HCT116 (cell line): ENCODE data around the gene TMBIM6. TPM values are rescaled to one million over a fixed set of nuclear protein-coding genes. Genes with fewer than 3 reads are reported as not detected.
A peak's percentile ranks its signal among the peaks of the same experiment; 100 is the strongest.

Experiments
- ATAC-seq: fragments of 200-7000 bp; cut with Tn5 transposase; 2 replicates; pipeline ENCODE4 v1.9.1; 2020; ENCODE audit warnings: mild to moderate bottlenecking, moderate library complexity
- BruUV-seq: library from RNA; stranded (reverse); fragments of 400-500 nt; replicated peaks from 2 replicates; lab custom pipeline; 2021; lab: Mats Ljungman, UMichigan
- CTCF ChIA-PET: fragments of 300-600 bp; sonication (Branson Sonifier 250); formaldehyde crosslinking; loops from one replicate; lab custom pipeline; 2021; ENCODE audit warnings: antibody characterized with exemption; lab: Charles Lee
- POLR2A ChIA-PET: fragments of 300-600, 350-600 bp; sonication (Branson Sonifier 250); formaldehyde crosslinking; loops from one replicate; lab custom pipeline; 2021; ENCODE audit warnings: antibody characterized with exemption; lab: Charles Lee
- RAD21 ChIA-PET, 2 experiments: fragments of 300-600 bp; sonication (Branson Sonifier 250); formaldehyde crosslinking; loops; one replicate each; lab custom pipeline; 2023; ENCODE audit warnings: low total read pairs in 2 of 2; ENCODE audit not compliant: uncharacterized antibody in 2 of 2, unreplicated experiment in 2 of 2, low non-redundant PET in 1 of 2; lab: Charles Lee
- DNase-seq: peaks from one replicate; pipeline ENCODE4 v3.0.0-alpha.2; 2010; ENCODE audit warnings: low read depth, low spot score
- H2AFZ ChIP-seq: fragments of 200-600 bp; shearing (Covaris generic), sonication (generic); 2 replicates; pipeline ENCODE4 v1.6.1; 2017; ENCODE audit warnings: low read depth, mixed run types, mixed read lengths, antibody characterized with exemption, low read length; ENCODE audit not compliant: poor library complexity, severe bottlenecking
- H3K27ac ChIP-seq: 2 replicates; pipeline ENCODE4 v1.5.1; 2012; ENCODE audit warnings: low read depth, low read length
- H3K27me3 ChIP-seq: fragments of 200-600 bp; sonication (generic); 2 replicates; pipeline ENCODE4 v1.6.1; 2016; ENCODE audit warnings: mixed run types, low read length, mixed read lengths; ENCODE audit not compliant: insufficient read depth
- H3K36me3 ChIP-seq, 2 experiments: fragments of 200-500 bp in 1 of 2; fragments of 200-600 bp in 1 of 2; sonication (Bioruptor generic) in 1 of 2; sonication (generic) in 1 of 2; 2 replicates each; pipeline versions ENCODE4 v1.5.1 to v1.6.1; 2014 to 2016; ENCODE audit warnings: low read length in 2 of 2, inconsistent platforms in 1 of 2, mixed read lengths in 1 of 2, mixed run types in 1 of 2; ENCODE audit not compliant: insufficient read depth in 2 of 2, control insufficient read depth in 1 of 2
- H3K4me1 ChIP-seq, 2 experiments: fragments of 200-600 bp in 1 of 2; sonication (generic) in 1 of 2; 2 replicates each; pipeline versions ENCODE4 v1.5.1 to v1.6.1; 2012 to 2017; ENCODE audit warnings: low read length in 2 of 2, inconsistent platforms in 1 of 2, mild to moderate bottlenecking in 1 of 2, mixed read lengths in 1 of 2, mixed run types in 1 of 2, moderate library complexity in 1 of 2; ENCODE audit not compliant: insufficient read depth in 2 of 2, control insufficient read depth in 1 of 2
- H3K4me2 ChIP-seq: fragments of 200-600 bp; sonication (generic); 2 replicates; pipeline ENCODE4 v1.6.1; 2017; ENCODE audit warnings: mixed run types, low read length, mixed read lengths
- H3K4me3 ChIP-seq, 2 experiments: fragments of 200-600 bp in 1 of 2; sonication (generic) in 1 of 2; replicated peaks in 1 of 2; 2 replicates each; pipeline ENCODE4 v1.5.1; 2011 to 2016; ENCODE audit warnings: low read length in 2 of 2, control low read depth in 1 of 2, low read depth in 1 of 2, mild to moderate bottlenecking in 1 of 2, mixed read lengths in 1 of 2, mixed run types in 1 of 2
- H3K79me2 ChIP-seq: fragments of 200-600 bp; sonication (generic); 2 replicates; pipeline ENCODE4 v1.6.1; 2017; ENCODE audit warnings: mild to moderate bottlenecking, mixed run types, low read length, moderate library complexity, mixed read lengths; ENCODE audit not compliant: insufficient read depth
- H3K9ac ChIP-seq: fragments of 200-600 bp; sonication (generic); 2 replicates; pipeline ENCODE4 v1.6.1; 2016; ENCODE audit warnings: low read length, mixed read lengths
- H3K9me2 ChIP-seq: fragments of 200-600 bp; sonication (generic), shearing (Covaris generic); 2 replicates; pipeline ENCODE4 v1.6.1; 2017; ENCODE audit warnings: mixed run types, mild to moderate bottlenecking, moderate library complexity; ENCODE audit not compliant: insufficient read depth
- H3K9me3 ChIP-seq, 2 experiments: fragments of 200-500 bp in 1 of 2; fragments of 200-600 bp in 1 of 2; sonication (Bioruptor generic) in 1 of 2; sonication (generic) in 1 of 2; 2 replicates each; pipeline ENCODE4 v1.6.1; 2014 to 2017; ENCODE audit warnings: low read length in 2 of 2, mixed read lengths in 2 of 2, inconsistent platforms in 1 of 2, low read depth in 1 of 2, mild to moderate bottlenecking in 1 of 2, mixed run types in 1 of 2, moderate library complexity in 1 of 2; ENCODE audit not compliant: control insufficient read depth in 1 of 2, insufficient read depth in 1 of 2
- H4K20me1 ChIP-seq: fragments of 200-600 bp; sonication (generic), shearing (Covaris generic); 2 replicates; pipeline ENCODE4 v1.6.1; 2017; ENCODE audit warnings: mixed run types, mild to moderate bottlenecking, moderate library complexity; ENCODE audit not compliant: insufficient read depth
- ATF3 ChIP-seq: IDR thresholded peaks from 2 replicates; pipeline ENCODE4 v1.6.1; 2012
- CBX3 ChIP-seq: IDR thresholded peaks from 2 replicates; pipeline ENCODE4 v1.6.1; 2012; ENCODE audit warnings: low read depth
- CEBPB ChIP-seq: IDR thresholded peaks from 2 replicates; pipeline ENCODE4 v1.6.1; 2012; ENCODE audit warnings: low read depth
- EGR1 ChIP-seq: IDR thresholded peaks from 2 replicates; pipeline ENCODE4 v1.6.1; 2012; ENCODE audit warnings: low read depth
- ELF1 ChIP-seq: IDR thresholded peaks from 2 replicates; pipeline ENCODE4 v1.6.1; 2012; ENCODE audit warnings: low read depth, borderline replicate concordance
- JUND ChIP-seq: IDR thresholded peaks from 2 replicates; pipeline ENCODE4 v1.6.1; 2012
- POLR2A ChIP-seq: IDR thresholded peaks from 2 replicates; pipeline ENCODE4 v1.7.0; 2011; ENCODE audit warnings: borderline replicate concordance; ENCODE audit not compliant: insufficient read depth, insufficient read length; ENCODE audit errors: extremely low read depth
- RAD21 ChIP-seq: IDR thresholded peaks from 2 replicates; pipeline ENCODE4 v1.6.1; 2012; ENCODE audit warnings: low read depth, mild to moderate bottlenecking
- SIN3A ChIP-seq: IDR thresholded peaks from 2 replicates; pipeline ENCODE4 v1.6.1; 2012; ENCODE audit warnings: low read depth
- TCF7L2 ChIP-seq: IDR thresholded peaks from 2 replicates; pipeline ENCODE4 v1.7.0; 2011; ENCODE audit warnings: borderline replicate concordance, inconsistent platforms; ENCODE audit not compliant: insufficient read depth, insufficient read length; ENCODE audit errors: extremely low read depth
- ZNF274 ChIP-seq: fragments of 200-500 bp; sonication (Bioruptor generic); IDR thresholded peaks from 2 replicates; pipeline ENCODE4 v1.6.1; 2014; ENCODE audit warnings: mild to moderate bottlenecking, low read depth, low read length, inconsistent platforms
- intact Hi-C: fragments of 100-400 bp; cut with micrococcal nuclease; formaldehyde crosslinking; loops from 2 replicates; pipeline ENCODE4 v1.10.0; 2022
- total RNA-seq: library from RNA; stranded (reverse); gene quantifications from one replicate; pipeline ENCODE4 v1.2.1, GENCODE V29; 2021; ENCODE audit not compliant: unreplicated experiment

TMBIM6 gene
- total RNA-seq, 1 experiment from 2014 or later = 510 TPM

GRCh38 chr12:49740930-49741881, at the start of gene TMBIM6 (continued):
- TF ChIP-seq JUND (no peak), POLR2A (peak; percentile 93), CBX3 (no peak; the same call in 1 of the 2 replicates), EGR1 (peak; percentile 87), RAD21 (peak; percentile 60), ELF1 (peak; percentile 56; the same call in 1 of the 2 replicates), ZNF274 (no peak), CEBPB (no peak), ATF3 (no peak), TCF7L2 (peak; percentile 85)

GRCh38 chr12:49692851-49693250, 48.5 kb upstream of the TMBIM6 start:
- DNase-seq = no peak
- Histone ChIP-seq H3K27me3 (no peaks in the 10 kb centered on the region), H3K79me2 (no peaks in the 10 kb centered on the region), H4K20me1 (no peaks in the 10 kb centered on the region), H3K27ac (no peak overlapping the region), H3K4me3 (no peak overlapping the region), H3K9ac (no peak overlapping the region), H3K4me1 (peaks cover 0 to 9% of the 10 kb centered on the region in 2 experiments; a peak in 3 of 4 replicates), H3K4me2 (no peak overlapping the region), H3K9me3 (no peaks in the 10 kb centered on the region), H2AFZ (no peak overlapping the region), H3K36me3 (no peaks in the 10 kb centered on the region), H3K9me2 (no peaks in the 10 kb centered on the region)
- TF ChIP-seq CBX3 = no peak
- no peak for TF ChIP-seq SIN3A
- BruUV-seq = no TSS peak
- ChIA-PET CTCF (no interaction called here), POLR2A (no interaction called here), RAD21 (no interaction called here)
- ATAC-seq = no peak
- intact Hi-C loops = no loop called here
